ENCODE results near the gene MADD.

- no peak for TF ChIP-seq CTCF (IDR thresholded peaks at IDR 0.05)
- TF ChIP-seq POLR2A (IDR thresholded peaks at IDR 0.05): no peak
These were observed 28.1 kb upstream of the MADD start for GRCh38 chr11:47241841-47242301.

All from heart left ventricle (tissue), 13 donors.